GM12878 (cell line): ENCODE measurements around the gene TMEM167A. TPM values are rescaled to one million over a fixed set of nuclear protein-coding genes. Genes with fewer than 3 reads are reported as not detected.

ENCODE experiments used
- CHD4 ChIP-seq: fragments of 200-600 bp; sonication (generic); IDR thresholded peaks from 2 replicates; pipeline ENCODE4 v1.6.1; 2016; ENCODE audit warnings: mild to moderate bottlenecking
- EP300 ChIP-seq, 2 experiments: fragments of 150-350 bp in 1 of 2; IDR thresholded peaks; 2 replicates each; pipeline ENCODE4 v1.6.1; 2011 to 2012; ENCODE audit warnings: low read depth in 2 of 2, low read length in 2 of 2, borderline replicate concordance in 1 of 2, improper control_type of control experiment in 1 of 2, inconsistent platforms in 1 of 2; ENCODE audit not compliant: control insufficient read depth in 1 of 2
- MEF2B ChIP-seq: fragments of 450-650 bp; IDR thresholded peaks from 2 replicates; pipeline ENCODE4 v1.6.1; 2018; ENCODE audit warnings: mild to moderate bottlenecking, moderate library complexity; ENCODE audit not compliant: partially characterized antibody, poor library complexity, severe bottlenecking
- POLR2AphosphoS2 ChIP-seq: IDR thresholded peaks from 2 replicates; pipeline ENCODE4 v1.6.1; 2011; ENCODE audit warnings: low read depth, mild to moderate bottlenecking, low read length, improper control_type of control experiment, moderate library complexity
- SIN3A ChIP-seq: IDR thresholded peaks from 2 replicates; pipeline ENCODE4 v1.6.1; 2012; ENCODE audit warnings: low read depth, low read length, improper control_type of control experiment
- SP1 ChIP-seq: IDR thresholded peaks from one replicate; pipeline ENCODE4 v1.6.1; 2011; ENCODE audit warnings: low read depth, low read length
- SUZ12 ChIP-seq: fragments of 200-600 bp; sonication (generic); IDR thresholded peaks from one replicate; pipeline ENCODE4 v1.6.1; 2018; ENCODE audit warnings: antibody characterized with exemption, mild to moderate bottlenecking; ENCODE audit not compliant: unreplicated experiment
- TARDBP ChIP-seq: IDR thresholded peaks from 2 replicates; pipeline ENCODE4 v1.6.1; 2016; ENCODE audit warnings: borderline replicate concordance
- polyA plus RNA-seq, 11 experiments: library from polyadenylated mRNA; depleted of rRNA in 4 of 11; unstranded in 6 of 11; stranded (reverse) in 5 of 11; fragments of >200 nt; fragmentation: Nextera tagmentation in 4 of 11; fragmentation: Illumina TruSeq in 1 of 11; extraction: Ambion mirVana in 4 of 11; extraction: Trizol in 1 of 11; gene quantifications; 1 replicate in 1 of 11; 2 replicates in 10 of 11; pipeline versions ENCODE4 v1.2.1 to v1.2.3, GENCODE V29; 2011 to 2016; ENCODE audit warnings: inconsistent platforms in 2 of 11, missing spikeins in 2 of 11, low read depth in 1 of 11
- total RNA-seq, 4 experiments: library from RNA; depleted of rRNA in 3 of 4; stranded (reverse); fragments of >200 nt in 3 of 4; fragmentation: Illumina TruSeq in 1 of 4; extraction: Trizol in 1 of 4; gene quantifications; 2 replicates each; pipeline versions ENCODE4 v1.2.1 to v1.2.3, GENCODE V29; 2013 to 2021
- TF ChIP-seq, protein P1 (sequence below): fragments of 450-650 bp; IDR thresholded peaks from 2 replicates; pipeline ENCODE4 v1.6.1; 2016; ENCODE audit warnings: mild to moderate bottlenecking, moderate library complexity, borderline replicate concordance
- TF ChIP-seq, protein P2 (sequence below): fragments of 450-650 bp; IDR thresholded peaks from 2 replicates; pipeline ENCODE4 v1.6.1; 2016; ENCODE audit warnings: mild to moderate bottlenecking
- TF ChIP-seq, protein P3 (sequence below): fragments of 450-650 bp; conservative IDR thresholded peaks from 2 replicates; pipeline ENCODE4 v1.6.1; 2017; ENCODE audit warnings: mild to moderate bottlenecking, moderate library complexity
- TF ChIP-seq, protein P4 (sequence below): fragments of 450-650 bp; IDR thresholded peaks from 2 replicates; pipeline ENCODE4 v1.6.1; 2017; ENCODE audit warnings: low read depth, mild to moderate bottlenecking, moderate library complexity

Gene TMEM167A
- total and polyA plus RNA-seq, 10 of the 15 experiments (the other 5 are each of a cell fraction or from before 2014, with no cell fraction given) = 29.5 to 363 (median 85.6) TPM

DNA sequence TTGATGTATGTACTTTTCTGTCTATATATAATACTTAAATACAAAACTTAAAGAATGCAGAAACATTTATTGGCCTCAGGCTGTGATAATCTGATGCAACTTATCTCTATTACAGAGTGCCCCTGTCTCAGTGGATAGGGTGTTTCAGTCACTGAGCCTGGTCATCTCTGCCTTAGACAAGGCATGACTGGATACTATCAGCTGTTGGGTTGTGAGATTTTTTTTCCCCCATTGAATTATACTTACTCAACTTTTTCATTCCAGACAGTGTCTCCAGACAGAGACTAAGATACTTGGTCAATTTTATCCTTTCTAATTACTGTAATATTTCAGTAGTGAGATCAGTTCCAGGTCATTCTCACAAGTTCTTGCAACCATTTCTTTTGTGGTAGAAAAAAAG lies 26.8 kb upstream of the TMEM167A start (continued):
- TF ChIP-seq, protein P1, sequence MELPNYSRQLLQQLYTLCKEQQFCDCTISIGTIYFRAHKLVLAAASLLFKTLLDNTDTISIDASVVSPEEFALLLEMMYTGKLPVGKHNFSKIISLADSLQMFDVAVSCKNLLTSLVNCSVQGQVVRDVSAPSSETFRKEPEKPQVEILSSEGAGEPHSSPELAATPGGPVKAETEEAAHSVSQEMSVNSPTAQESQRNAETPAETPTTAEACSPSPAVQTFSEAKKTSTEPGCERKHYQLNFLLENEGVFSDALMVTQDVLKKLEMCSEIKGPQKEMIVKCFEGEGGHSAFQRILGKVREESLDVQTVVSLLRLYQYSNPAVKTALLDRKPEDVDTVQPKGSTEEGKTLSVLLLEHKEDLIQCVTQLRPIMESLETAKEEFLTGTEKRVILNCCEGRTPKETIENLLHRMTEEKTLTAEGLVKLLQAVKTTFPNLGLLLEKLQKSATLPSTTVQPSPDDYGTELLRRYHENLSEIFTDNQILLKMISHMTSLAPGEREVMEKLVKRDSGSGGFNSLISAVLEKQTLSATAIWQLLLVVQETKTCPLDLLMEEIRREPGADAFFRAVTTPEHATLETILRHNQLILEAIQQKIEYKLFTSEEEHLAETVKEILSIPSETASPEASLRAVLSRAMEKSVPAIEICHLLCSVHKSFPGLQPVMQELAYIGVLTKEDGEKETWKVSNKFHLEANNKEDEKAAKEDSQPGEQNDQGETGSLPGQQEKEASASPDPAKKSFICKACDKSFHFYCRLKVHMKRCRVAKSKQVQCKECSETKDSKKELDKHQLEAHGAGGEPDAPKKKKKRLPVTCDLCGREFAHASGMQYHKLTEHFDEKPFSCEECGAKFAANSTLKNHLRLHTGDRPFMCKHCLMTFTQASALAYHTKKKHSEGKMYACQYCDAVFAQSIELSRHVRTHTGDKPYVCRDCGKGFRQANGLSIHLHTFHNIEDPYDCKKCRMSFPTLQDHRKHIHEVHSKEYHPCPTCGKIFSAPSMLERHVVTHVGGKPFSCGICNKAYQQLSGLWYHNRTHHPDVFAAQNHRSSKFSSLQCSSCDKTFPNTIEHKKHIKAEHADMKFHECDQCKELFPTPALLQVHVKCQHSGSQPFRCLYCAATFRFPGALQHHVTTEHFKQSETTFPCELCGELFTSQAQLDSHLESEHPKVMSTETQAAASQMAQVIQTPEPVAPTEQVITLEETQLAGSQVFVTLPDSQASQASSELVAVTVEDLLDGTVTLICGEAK = no peak
- no peak for TF ChIP-seq TARDBP
- no peak for TF ChIP-seq MEF2B
- TF ChIP-seq CHD4 = no peak
- no peak for TF ChIP-seq SP1
- TF ChIP-seq, protein P2, sequence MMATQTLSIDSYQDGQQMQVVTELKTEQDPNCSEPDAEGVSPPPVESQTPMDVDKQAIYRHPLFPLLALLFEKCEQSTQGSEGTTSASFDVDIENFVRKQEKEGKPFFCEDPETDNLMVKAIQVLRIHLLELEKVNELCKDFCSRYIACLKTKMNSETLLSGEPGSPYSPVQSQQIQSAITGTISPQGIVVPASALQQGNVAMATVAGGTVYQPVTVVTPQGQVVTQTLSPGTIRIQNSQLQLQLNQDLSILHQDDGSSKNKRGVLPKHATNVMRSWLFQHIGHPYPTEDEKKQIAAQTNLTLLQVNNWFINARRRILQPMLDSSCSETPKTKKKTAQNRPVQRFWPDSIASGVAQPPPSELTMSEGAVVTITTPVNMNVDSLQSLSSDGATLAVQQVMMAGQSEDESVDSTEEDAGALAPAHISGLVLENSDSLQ = no peak
- TF ChIP-seq, protein P3, sequence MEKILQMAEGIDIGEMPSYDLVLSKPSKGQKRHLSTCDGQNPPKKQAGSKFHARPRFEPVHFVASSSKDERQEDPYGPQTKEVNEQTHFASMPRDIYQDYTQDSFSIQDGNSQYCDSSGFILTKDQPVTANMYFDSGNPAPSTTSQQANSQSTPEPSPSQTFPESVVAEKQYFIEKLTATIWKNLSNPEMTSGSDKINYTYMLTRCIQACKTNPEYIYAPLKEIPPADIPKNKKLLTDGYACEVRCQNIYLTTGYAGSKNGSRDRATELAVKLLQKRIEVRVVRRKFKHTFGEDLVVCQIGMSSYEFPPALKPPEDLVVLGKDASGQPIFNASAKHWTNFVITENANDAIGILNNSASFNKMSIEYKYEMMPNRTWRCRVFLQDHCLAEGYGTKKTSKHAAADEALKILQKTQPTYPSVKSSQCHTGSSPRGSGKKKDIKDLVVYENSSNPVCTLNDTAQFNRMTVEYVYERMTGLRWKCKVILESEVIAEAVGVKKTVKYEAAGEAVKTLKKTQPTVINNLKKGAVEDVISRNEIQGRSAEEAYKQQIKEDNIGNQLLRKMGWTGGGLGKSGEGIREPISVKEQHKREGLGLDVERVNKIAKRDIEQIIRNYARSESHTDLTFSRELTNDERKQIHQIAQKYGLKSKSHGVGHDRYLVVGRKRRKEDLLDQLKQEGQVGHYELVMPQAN = no peak
- no peak for TF ChIP-seq EP300 (IDR thresholded peaks at IDR 0.05; ENCODE audit: borderline replicate concordance in 1 of 2, control insufficient read depth in 1 of 2, low read depth in 2 of 2, low read length in 2 of 2)
- no peak for TF ChIP-seq SUZ12
- no peak for TF ChIP-seq SIN3A
- TF ChIP-seq, protein P4, sequence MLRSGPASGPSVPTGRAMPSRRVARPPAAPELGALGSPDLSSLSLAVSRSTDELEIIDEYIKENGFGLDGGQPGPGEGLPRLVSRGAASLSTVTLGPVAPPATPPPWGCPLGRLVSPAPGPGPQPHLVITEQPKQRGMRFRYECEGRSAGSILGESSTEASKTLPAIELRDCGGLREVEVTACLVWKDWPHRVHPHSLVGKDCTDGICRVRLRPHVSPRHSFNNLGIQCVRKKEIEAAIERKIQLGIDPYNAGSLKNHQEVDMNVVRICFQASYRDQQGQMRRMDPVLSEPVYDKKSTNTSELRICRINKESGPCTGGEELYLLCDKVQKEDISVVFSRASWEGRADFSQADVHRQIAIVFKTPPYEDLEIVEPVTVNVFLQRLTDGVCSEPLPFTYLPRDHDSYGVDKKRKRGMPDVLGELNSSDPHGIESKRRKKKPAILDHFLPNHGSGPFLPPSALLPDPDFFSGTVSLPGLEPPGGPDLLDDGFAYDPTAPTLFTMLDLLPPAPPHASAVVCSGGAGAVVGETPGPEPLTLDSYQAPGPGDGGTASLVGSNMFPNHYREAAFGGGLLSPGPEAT = no peak
- TF ChIP-seq POLR2AphosphoS2 = no peak
- TF ChIP-seq, all 136 proteins: peak for 0
